ENCODE measurements around the gene OSER1. TPM values are rescaled to one million over a fixed set of nuclear protein-coding genes. Genes with fewer than 3 reads are reported as not detected.

OSER1 gene
- total and polyA plus RNA-seq, 3 donors from 2014 or later = 79.0 to 195 (median 80.4) TPM

DNA sequence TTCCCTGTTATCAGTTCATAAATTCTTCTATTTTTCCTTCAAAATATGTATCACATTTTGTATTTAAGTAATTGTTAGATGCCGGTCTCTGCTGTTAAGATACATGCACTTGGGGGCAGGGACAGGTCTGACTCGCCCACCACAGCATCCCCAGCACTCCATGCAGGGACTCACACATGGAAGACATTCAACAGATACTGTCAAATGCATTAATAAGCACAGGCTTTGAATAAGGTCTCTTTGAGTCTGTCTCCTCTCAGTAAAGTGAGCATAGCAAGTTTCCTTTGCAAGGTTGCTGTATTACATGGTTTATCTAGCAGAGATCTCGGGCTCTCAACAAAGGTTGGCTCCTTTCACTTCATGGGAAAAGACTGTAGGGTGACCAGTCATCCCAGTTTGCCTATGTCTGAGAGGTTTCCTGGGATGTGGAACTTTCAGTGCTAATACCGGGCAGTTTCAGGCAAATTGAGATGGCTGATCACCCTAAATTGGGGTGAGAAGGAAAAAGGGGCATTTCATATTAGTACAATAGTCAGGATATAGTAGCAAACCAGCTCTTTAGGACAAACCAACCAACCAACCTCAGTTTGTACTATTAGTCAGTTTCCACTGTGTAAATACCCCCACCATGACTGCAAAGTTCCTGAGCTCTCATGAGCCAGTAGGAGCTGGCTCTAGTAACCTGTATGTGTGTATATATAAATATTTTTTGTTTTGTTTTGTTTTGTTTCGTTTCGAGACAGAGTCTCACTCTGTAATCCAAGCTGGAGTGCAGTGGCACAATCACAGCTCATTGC, 38.6 kb downstream of the OSER1 start:
- H3K27me3 ChIP-seq = no peaks in the 10 kb centered on the region

DNA sequence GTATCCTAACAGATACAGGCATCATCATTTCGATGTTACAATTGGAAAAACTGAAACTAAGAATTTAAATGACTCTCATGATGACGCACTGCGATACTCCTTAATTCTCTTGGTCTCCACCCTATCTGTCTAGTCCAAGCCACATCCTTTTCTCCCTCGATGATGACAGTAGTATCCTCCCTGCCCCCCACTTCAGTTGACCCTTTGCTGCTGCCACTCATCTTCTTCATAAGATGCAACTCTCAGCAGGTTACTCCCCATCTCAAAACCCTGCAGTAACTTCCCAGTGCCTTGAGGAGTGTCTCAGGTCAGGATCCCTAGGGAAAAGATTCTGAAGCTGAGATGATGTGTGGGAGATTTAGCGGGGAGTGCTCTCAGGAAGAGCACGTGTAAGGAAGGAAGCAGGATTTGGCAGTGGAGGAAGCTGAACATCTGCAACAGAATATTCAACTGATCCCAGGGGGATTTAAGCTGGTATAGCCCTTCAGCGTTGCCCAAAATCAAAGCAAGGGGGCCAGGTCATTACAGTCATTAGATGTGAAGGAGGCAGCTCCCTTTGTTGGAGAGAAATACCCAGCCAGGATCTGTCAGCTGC, 39.7 kb downstream of the OSER1 start:
- no peak for TF ChIP-seq POLR2A (IDR thresholded peaks at IDR 0.05)
- TF ChIP-seq, protein P1, sequence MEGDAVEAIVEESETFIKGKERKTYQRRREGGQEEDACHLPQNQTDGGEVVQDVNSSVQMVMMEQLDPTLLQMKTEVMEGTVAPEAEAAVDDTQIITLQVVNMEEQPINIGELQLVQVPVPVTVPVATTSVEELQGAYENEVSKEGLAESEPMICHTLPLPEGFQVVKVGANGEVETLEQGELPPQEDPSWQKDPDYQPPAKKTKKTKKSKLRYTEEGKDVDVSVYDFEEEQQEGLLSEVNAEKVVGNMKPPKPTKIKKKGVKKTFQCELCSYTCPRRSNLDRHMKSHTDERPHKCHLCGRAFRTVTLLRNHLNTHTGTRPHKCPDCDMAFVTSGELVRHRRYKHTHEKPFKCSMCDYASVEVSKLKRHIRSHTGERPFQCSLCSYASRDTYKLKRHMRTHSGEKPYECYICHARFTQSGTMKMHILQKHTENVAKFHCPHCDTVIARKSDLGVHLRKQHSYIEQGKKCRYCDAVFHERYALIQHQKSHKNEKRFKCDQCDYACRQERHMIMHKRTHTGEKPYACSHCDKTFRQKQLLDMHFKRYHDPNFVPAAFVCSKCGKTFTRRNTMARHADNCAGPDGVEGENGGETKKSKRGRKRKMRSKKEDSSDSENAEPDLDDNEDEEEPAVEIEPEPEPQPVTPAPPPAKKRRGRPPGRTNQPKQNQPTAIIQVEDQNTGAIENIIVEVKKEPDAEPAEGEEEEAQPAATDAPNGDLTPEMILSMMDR (IDR thresholded peaks at IDR 0.05) = no peak
- DNase-seq = no peak
- intact Hi-C loops (cut with DNase I; ENCODE audit: low total_unique reads) = no loop called here
- Histone ChIP-seq H3K4me1 (no peaks in the 10 kb centered on the region), H3K4me3 (no peak overlapping the region), H3K36me3 (ENCODE audit: low read depth, missing control alignments) (no peaks in the 10 kb centered on the region), H3K9me3 (no peaks in the 10 kb centered on the region), H3K27ac (no peak overlapping the region), H3K27me3 (no peaks in the 10 kb centered on the region)
- 41% methylated on average over 7 of the region's 7 CpGs for WGBS, 2 donors

More for the DNA sequence above, 38.6 kb downstream of the OSER1 start:
- DNase-seq = no peak
- H3K4me3 ChIP-seq = no peak overlapping the region
- no peak overlapping the region for H3K27ac ChIP-seq
- no peak for TF ChIP-seq POLR2A (IDR thresholded peaks at IDR 0.05)
- TF ChIP-seq, protein P1 (IDR thresholded peaks at IDR 0.05) = no peak
- H3K4me1 ChIP-seq = no peaks in the 10 kb centered on the region
- intact Hi-C loops (cut with DNase I; ENCODE audit: low total_unique reads) = no loop called here
- 65 to 81% methylated on average over 6 of the region's 6 CpGs for WGBS, 2 donors
- H3K36me3 ChIP-seq (ENCODE audit: low read depth, missing control alignments) = no peaks in the 10 kb centered on the region
- no peaks in the 10 kb centered on the region for H3K9me3 ChIP-seq

DNA sequence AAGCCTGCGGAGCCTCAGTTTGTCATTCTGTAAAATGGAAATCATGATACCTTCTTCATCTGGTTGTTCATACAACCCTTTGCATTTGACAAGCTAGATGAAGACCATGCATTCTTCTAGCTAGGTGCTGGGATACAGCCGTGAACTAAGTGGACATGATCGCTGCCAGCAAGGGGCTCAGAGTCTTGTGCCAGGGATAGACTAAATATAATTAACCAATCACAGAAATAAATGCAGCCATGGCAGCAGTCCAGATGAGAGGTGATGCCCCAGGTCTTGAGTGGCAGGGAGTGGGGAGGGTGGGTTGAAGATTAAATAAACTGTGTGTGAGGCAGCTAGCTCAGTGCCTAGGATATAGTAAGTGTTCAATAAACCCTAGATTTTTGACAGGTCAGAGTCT, 42.8 kb downstream of the OSER1 start:
- no peaks in the 10 kb centered on the region for H3K4me1 ChIP-seq
- intact Hi-C loops (cut with DNase I; ENCODE audit: low total_unique reads) = no loop called here
- no peaks in the 10 kb centered on the region for H3K27me3 ChIP-seq
- H3K27ac ChIP-seq = no peak overlapping the region
- no peak for DNase-seq
- H3K4me3 ChIP-seq = no peak overlapping the region
- WGBS, 2 donors = 91 to 92% methylated on average over 3 of the region's 3 CpGs
- H3K36me3 ChIP-seq (ENCODE audit: low read depth, missing control alignments) = no peaks in the 10 kb centered on the region
- no peaks in the 10 kb centered on the region for H3K9me3 ChIP-seq
- TF ChIP-seq, protein P1 (IDR thresholded peaks at IDR 0.05) = no peak
- no peak for TF ChIP-seq POLR2A (IDR thresholded peaks at IDR 0.05)

DNA sequence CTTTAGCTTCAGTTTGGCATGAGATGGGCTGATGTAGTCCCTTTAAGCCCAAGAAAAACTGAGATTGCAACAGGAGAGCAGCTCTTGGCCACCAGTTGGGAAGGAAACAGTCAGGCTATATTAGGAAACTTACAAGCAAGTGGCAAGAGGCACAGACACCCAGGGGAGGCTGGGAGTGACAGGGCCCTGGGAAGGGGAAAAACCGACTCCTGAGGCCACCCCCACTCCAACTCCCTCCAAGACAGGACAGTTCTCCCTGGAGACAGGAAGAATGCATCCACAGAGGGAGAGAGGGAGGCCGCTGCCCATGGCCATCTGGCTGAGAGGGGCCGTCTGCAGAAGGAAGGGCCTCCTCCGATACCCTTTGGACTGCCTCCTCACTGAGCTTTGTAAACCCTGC, 44.1 kb downstream of the OSER1 start:
- Histone ChIP-seq H3K4me1 (no peaks in the 10 kb centered on the region), H3K27ac (no peak overlapping the region), H3K4me3 (no peak overlapping the region), H3K27me3 (no peaks in the 10 kb centered on the region), H3K9me3 (no peaks in the 10 kb centered on the region), H3K36me3 (ENCODE audit: low read depth, missing control alignments) (no peaks in the 10 kb centered on the region)
- TF ChIP-seq, protein P1 (IDR thresholded peaks at IDR 0.05) = no peak
- TF ChIP-seq POLR2A (IDR thresholded peaks at IDR 0.05) = no peak
- no peak for DNase-seq
- intact Hi-C loops (cut with DNase I; ENCODE audit: low total_unique reads) = no loop called here
- WGBS, 2 donors = 25 to 59% methylated on average over 2 to 4 of the region's 4 CpGs

Data from testis (tissue), 3 donors.